ENCODE measurements around the gene TCL1B.
"Not testable (repeated sequence)": the region's sequence is repeated elsewhere in the genome, so short reads cannot be mapped to it uniquely, and the experiment has no call there.

Gene TCL1B

DNA sequence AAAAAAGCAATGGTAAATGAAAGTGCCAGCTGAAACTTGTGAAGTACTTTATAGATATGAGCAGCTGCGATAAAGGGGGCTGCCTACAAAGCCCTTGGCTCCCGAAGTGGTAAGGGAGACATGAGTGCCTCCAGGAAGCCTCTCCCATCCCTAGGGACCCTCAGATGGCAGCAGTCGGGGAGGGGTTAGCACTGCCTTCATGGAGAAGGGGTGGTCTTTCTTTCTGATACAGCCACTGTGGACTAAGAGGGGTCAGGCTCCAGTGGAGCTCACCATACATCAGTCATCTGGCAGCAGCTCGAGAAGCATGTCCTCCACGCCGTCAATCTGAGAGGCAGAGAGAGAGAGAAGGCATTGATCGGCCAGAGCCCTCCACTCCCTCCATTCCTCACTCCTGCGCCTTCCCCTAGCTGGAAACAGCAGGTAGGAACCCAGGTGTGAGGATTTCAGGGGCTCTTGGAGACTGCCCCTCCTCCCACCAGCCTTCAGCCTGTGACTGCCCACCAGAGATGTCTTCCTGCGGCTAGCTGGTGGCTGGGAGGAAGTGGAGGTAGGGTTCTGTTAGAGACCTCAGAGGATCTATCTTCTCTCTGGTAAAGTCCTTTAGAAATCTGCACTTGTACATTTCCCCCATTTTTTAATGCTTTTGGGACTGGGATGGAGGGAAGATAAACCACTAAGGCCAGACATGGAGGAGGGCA lies 25.4 kb downstream of the TCL1B start:
- Histone ChIP-seq H3K4me1 (ENCODE audit: insufficient read depth, insufficient read length) (no peaks in the 10 kb centered on the region), H3K9ac (ENCODE audit: insufficient read length, low read depth) (no peak overlapping the region), H3K9me3 (ENCODE audit: insufficient read depth, low read length) (no peaks in the 10 kb centered on the region; the same call in 1 of the 2 replicates), H3K36me3 (ENCODE audit: insufficient read depth, insufficient read length, low read length) (no peaks in the 10 kb centered on the region), H3K27me3 (ENCODE audit: insufficient read depth, insufficient read length) (no peaks in the 10 kb centered on the region), H3K4me3 (ENCODE audit: insufficient read length, low read depth) (no peak overlapping the region)
- no peak for TF ChIP-seq SUZ12 (IDR thresholded peaks at IDR 0.05; ENCODE audit: extremely low read depth, insufficient read depth, insufficient read length)
- TF ChIP-seq ZNF274 (IDR thresholded peaks at IDR 0.05; ENCODE audit: low read depth, low read length) = no peak
- TF ChIP-seq YY1 (IDR thresholded peaks at IDR 0.05; ENCODE audit: insufficient read depth, insufficient read length) = no peak
- no peak for DNase-seq (ENCODE audit: low read depth, low spot score)

GRCh38 chr14:95712398-95712797 lies 26.2 kb downstream of the TCL1B start:
- Histone ChIP-seq H3K4me3 (ENCODE audit: insufficient read length, low read depth) (no peak overlapping the region), H3K9me3 (ENCODE audit: insufficient read depth, low read length) (no peaks in the 10 kb centered on the region; the same call in 1 of the 2 replicates), H3K4me1 (ENCODE audit: insufficient read depth, insufficient read length) (no peaks in the 10 kb centered on the region), H3K27me3 (ENCODE audit: insufficient read depth, insufficient read length) (no peaks in the 10 kb centered on the region), H3K9ac (ENCODE audit: insufficient read length, low read depth) (no peak overlapping the region), H3K36me3 (ENCODE audit: insufficient read depth, insufficient read length, low read length) (no peaks in the 10 kb centered on the region)
- DNase-seq (ENCODE audit: low read depth, low spot score) = no peak
- TF ChIP-seq YY1 (IDR thresholded peaks at IDR 0.05; ENCODE audit: insufficient read depth, insufficient read length) = no peak
- no peak for TF ChIP-seq SUZ12 (IDR thresholded peaks at IDR 0.05; ENCODE audit: extremely low read depth, insufficient read depth, insufficient read length)
- no peak for TF ChIP-seq ZNF274 (IDR thresholded peaks at IDR 0.05; ENCODE audit: low read depth, low read length)

DNA sequence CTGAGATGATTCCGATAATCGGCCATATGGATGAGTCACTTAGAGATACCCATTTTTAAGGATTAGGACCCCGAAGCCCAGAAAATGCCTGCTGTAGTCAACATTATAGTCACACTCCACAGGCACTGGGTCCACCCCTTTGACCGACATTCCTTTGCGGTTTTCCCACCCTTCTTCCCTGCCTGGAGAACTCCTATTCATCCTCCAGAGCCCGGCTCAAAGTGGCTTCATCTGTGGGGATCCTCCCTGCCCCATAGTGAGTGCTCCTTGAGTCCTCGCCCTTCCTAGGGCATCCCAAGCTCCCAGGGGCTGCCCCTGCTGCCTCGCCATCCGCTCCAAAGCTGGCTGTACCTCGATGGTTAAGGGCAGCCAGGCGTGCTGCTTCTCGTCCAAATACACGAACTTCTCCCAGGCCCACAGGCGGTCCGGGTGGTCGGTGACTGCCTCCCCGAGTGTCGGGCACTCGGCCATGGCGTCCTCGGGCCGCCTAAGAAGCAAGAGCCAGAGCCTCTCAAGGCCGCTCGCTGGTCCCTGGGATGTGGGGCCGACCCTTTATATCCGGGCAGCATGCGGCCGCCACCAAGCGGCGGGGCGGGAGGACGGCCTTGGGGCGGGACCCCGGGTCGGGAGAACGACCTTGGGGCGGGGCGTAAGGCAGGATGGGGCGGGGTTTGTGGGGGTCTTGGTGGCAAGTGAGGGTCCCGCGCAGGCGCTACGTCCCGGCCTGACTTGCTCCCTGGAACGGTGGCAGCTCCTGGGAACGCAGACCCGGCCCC lies 27.6 kb downstream of the TCL1B start, which contains the start of gene TCL1A:
Gene TCL1A, minus strand, starts transcription at position 530 of the 776 bp plus-strand sequence. Its CDS starts 59 bp downstream, at position 471.
- no peak within 1 kb of the TSS for H3K4me3 ChIP-seq (ENCODE audit: insufficient read length, low read depth)
- H3K9me3 ChIP-seq (ENCODE audit: insufficient read depth, low read length) = no peaks in the 10 kb centered on the region; the same call in 1 of the 2 replicates
- no peak for DNase-seq (ENCODE audit: low read depth, low spot score)
- no peaks in the 10 kb centered on the region for H3K4me1 ChIP-seq (ENCODE audit: insufficient read depth, insufficient read length)
- no peak for TF ChIP-seq YY1 (IDR thresholded peaks at IDR 0.05; ENCODE audit: insufficient read depth, insufficient read length)
- TF ChIP-seq SUZ12 (IDR thresholded peaks at IDR 0.05; ENCODE audit: extremely low read depth, insufficient read depth, insufficient read length) = no peak
- TF ChIP-seq ZNF274 (IDR thresholded peaks at IDR 0.05; ENCODE audit: low read depth, low read length) = no peak
- no peaks in the 10 kb centered on the region for H3K27me3 ChIP-seq (ENCODE audit: insufficient read depth, insufficient read length)
- H3K9ac ChIP-seq (ENCODE audit: insufficient read length, low read depth) = no peak within 1 kb of the TSS
- no peaks in the 10 kb centered on the region for H3K36me3 ChIP-seq (ENCODE audit: insufficient read depth, insufficient read length, low read length)

- DNase-seq (ENCODE audit: low read depth, low spot score) = no peak
- no peak overlapping the region for H3K9ac ChIP-seq (ENCODE audit: insufficient read length, low read depth)
These were observed 36.4 kb downstream of the TCL1B start for GRCh38 chr14:95722525-95723190.

DNA sequence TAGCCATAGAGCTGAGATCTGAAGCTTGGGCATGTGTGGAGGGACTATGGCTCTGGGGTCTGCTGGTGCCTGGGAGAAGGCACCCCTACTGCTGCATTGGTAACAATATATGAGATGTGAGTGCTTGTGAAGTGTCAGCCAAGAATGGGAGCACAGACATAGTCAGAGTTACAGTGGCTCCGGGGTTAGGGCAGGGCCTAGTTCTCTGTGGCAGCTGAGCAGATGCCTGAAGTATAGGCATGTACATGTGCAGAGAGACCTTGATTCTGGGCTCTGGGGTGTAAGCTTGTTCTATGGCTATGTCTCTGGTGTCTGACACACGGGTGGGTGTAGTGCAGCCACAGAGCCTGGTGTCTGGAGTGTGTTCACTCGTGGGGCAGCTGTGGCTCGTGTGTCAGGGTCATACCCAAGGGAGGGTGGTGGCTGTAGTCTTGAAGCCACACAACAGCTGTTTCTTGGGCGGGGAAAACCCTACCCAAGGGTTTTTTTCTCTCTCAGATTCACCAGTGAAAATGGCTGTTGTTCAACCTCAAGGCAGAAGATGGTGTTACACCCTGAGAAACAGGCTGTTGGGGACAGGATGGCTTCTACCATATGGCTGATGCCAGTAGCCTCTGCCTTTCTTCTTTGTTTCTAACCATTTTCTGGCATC lies 39.6 kb downstream of the TCL1B start:
- H3K27me3 ChIP-seq (ENCODE audit: insufficient read depth, insufficient read length) = no peaks in the 10 kb centered on the region
- H3K9me3 ChIP-seq (ENCODE audit: insufficient read depth, low read length) = peaks cover 18% of the 10 kb centered on the region
- no peaks in the 10 kb centered on the region for H3K4me1 ChIP-seq (ENCODE audit: insufficient read depth, insufficient read length)
- H3K4me3 ChIP-seq (ENCODE audit: insufficient read length, low read depth) = no peak overlapping the region
- no peaks in the 10 kb centered on the region for H3K36me3 ChIP-seq (ENCODE audit: insufficient read depth, insufficient read length, low read length)
- no peak for DNase-seq (ENCODE audit: low read depth, low spot score)
- H3K9ac ChIP-seq (ENCODE audit: insufficient read length, low read depth) = no peak overlapping the region
- TF ChIP-seq ZNF274 (IDR thresholded peaks at IDR 0.05; ENCODE audit: low read depth, low read length) (no peak), YY1 (IDR thresholded peaks at IDR 0.05; ENCODE audit: insufficient read depth, insufficient read length) (no peak), SUZ12 (IDR thresholded peaks at IDR 0.05; ENCODE audit: extremely low read depth, insufficient read depth, insufficient read length) (no peak)

More at GRCh38 chr14:95722525-95723190, 36.4 kb downstream of the TCL1B start:
- no peak for TF ChIP-seq YY1 (IDR thresholded peaks at IDR 0.05; ENCODE audit: insufficient read depth, insufficient read length)
- no peak for TF ChIP-seq SUZ12 (IDR thresholded peaks at IDR 0.05; ENCODE audit: extremely low read depth, insufficient read depth, insufficient read length)
- TF ChIP-seq ZNF274 (IDR thresholded peaks at IDR 0.05; ENCODE audit: low read depth, low read length) = no peak
- Histone ChIP-seq H3K36me3 (ENCODE audit: insufficient read depth, insufficient read length, low read length) (no peaks in the 10 kb centered on the region), H3K4me3 (ENCODE audit: insufficient read length, low read depth) (no peak overlapping the region), H3K4me1 (ENCODE audit: insufficient read depth, insufficient read length) (no peaks in the 10 kb centered on the region), H3K27me3 (ENCODE audit: insufficient read depth, insufficient read length) (no peaks in the 10 kb centered on the region), H3K9me3 (ENCODE audit: insufficient read depth, low read length) (no peaks in the 10 kb centered on the region)

DNA sequence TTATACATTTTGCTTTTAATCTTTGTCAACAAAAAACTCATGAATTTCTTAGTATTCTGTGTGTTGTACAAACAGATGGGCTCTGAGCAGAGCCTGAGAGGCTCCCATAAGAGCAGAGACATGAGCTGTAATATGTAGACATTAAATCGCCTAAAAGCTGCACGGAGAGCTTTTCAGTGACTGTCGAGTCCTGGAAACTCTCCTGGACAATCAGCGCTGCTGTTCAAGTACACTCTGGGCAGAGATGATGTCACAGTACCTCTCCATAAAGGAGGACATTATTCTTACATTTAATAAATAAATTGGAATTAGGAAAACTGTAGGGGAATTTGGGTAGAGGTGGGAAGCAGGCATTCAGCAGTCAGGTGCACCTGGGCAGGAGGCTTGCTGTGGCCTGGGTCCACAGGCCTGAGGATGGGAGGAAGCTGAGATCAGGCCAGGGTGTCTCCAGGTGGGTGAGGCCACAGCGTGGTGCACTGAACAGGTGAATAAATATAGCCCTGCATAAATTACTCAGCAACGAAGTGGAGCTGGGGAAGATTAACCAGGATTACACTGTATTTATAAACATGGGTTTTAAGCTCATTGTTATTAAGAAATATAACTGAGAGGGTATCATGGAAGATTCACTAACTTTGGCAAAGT lies 41.0 kb downstream of the TCL1B start:
- H3K9me3 ChIP-seq (ENCODE audit: insufficient read depth, low read length) = peaks cover 18% of the 10 kb centered on the region
- TF ChIP-seq SUZ12 (IDR thresholded peaks at IDR 0.05; ENCODE audit: extremely low read depth, insufficient read depth, insufficient read length) = no peak
- TF ChIP-seq YY1 (IDR thresholded peaks at IDR 0.05; ENCODE audit: insufficient read depth, insufficient read length) = no peak
- no peak for TF ChIP-seq ZNF274 (IDR thresholded peaks at IDR 0.05; ENCODE audit: low read depth, low read length)
- no peaks in the 10 kb centered on the region for H3K27me3 ChIP-seq (ENCODE audit: insufficient read depth, insufficient read length)
- H3K4me3 ChIP-seq (ENCODE audit: insufficient read length, low read depth) = no peak overlapping the region
- H3K36me3 ChIP-seq (ENCODE audit: insufficient read depth, insufficient read length, low read length) = no peaks in the 10 kb centered on the region
- H3K9ac ChIP-seq (ENCODE audit: insufficient read length, low read depth) = no peak overlapping the region
- no peaks in the 10 kb centered on the region for H3K4me1 ChIP-seq (ENCODE audit: insufficient read depth, insufficient read length)
- DNase-seq (ENCODE audit: low read depth, low spot score) = no peak

DNA sequence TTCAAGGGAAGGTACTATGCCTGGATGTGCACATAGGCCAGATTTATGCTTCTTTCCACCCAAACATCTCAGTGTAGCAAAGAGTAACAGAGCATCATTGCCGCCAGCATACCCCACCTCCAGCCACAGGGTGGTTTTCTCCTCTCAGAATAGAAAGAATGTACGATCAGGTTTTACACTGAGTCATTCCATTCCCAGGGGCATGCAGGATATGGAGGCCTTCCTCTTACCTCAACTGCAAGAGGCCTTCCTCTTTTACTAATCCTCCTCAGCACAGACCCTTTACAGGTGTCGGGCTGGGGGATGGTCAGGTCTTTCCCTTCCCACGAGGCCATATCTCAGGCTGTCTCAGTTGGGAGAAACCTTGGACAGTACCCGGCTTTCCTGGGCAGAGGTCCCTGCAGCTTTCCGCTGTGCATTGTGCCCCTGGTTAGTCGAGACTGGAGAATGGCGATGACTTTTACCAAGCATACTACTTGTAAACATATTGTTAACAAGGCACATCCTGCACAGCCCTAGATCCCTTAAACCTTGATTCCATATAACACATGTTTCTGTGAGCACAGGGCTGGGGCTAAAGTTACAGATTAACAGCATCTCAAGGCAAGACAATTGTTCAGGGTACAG lies 43.3 kb downstream of the TCL1B start:
- not testable (repeated sequence) for DNase-seq (ENCODE audit: low read depth, low spot score); H3K9ac ChIP-seq (ENCODE audit: insufficient read length, low read depth); H3K4me3 ChIP-seq (ENCODE audit: insufficient read length, low read depth); H3K36me3 ChIP-seq (ENCODE audit: insufficient read depth, insufficient read length, low read length); H3K27me3 ChIP-seq (ENCODE audit: insufficient read depth, insufficient read length); H3K4me1 ChIP-seq (ENCODE audit: insufficient read depth, insufficient read length)
- H3K9me3 ChIP-seq (ENCODE audit: insufficient read depth, low read length) = peaks cover 18% of the 10 kb centered on the region

Measured in NT2/D1 (cell line).